Vagina (tissue), 2 donors: ENCODE results near the gene HRH1. TPM values are rescaled to one million over a fixed set of nuclear protein-coding genes. Genes with fewer than 3 reads are reported as not detected.

Experiments used
- DNase-seq, 2 donors: peaks; one replicate each; pipeline ENCODE4 v3.0.0-alpha.2; 2017; ENCODE audit errors: extremely low spot score in 2 of 2
- H3K27ac ChIP-seq: fragments of 200-600 bp; sonication (generic); one replicate; pipeline ENCODE4 v1.5.1; 2019
- H3K27me3 ChIP-seq: fragments of 200-600 bp; sonication (generic); one replicate; pipeline ENCODE4 v1.5.1; 2019
- H3K36me3 ChIP-seq, 2 donors: fragments of 200-600 bp; sonication (generic); one replicate each; pipeline ENCODE4 v1.5.1; 2017 to 2019
- H3K4me1 ChIP-seq: fragments of 200-600 bp; sonication (generic); one replicate; pipeline ENCODE4 v1.5.1; 2019
- H3K4me3 ChIP-seq, 2 donors: fragments of 200-600 bp; sonication (generic); 1 replicate in 1 of 2; 2 replicates in 1 of 2; pipeline ENCODE4 v1.5.1; 2016 to 2019
- H3K9me3 ChIP-seq: fragments of 200-600 bp; sonication (generic); one replicate; pipeline ENCODE4 v1.5.1; 2019
- POLR2A ChIP-seq, 2 donors: fragments of 450-650 bp; IDR thresholded peaks; one replicate each; pipeline ENCODE4 v1.6.1; 2017; ENCODE audit warnings: antibody characterized with exemption in 2 of 2, mild to moderate bottlenecking in 2 of 2, moderate library complexity in 2 of 2
- POLR2AphosphoS5 ChIP-seq, 2 donors: sonication (generic); formaldehyde crosslinking; IDR thresholded peaks; one replicate each; pipeline ENCODE4 v1.9.0; 2017; ENCODE audit warnings: antibody characterized with exemption in 2 of 2, mild to moderate bottlenecking in 2 of 2, low read depth in 1 of 2; ENCODE audit not compliant: insufficient read depth in 1 of 2
- intact Hi-C: fragments of 100-400 bp; cut with DNase I; formaldehyde crosslinking; loops from one replicate; pipeline ENCODE4 v1.15.1; 2023
- small RNA-seq: library from RNA; depleted of rRNA; stranded (forward); fragments of <200 nt; gene quantifications from one replicate; pipeline ENCODE3, GENCODE V24; 2016
- total RNA-seq: library from RNA; depleted of rRNA; stranded (reverse); fragments of >200 nt; gene quantifications from one replicate; pipeline ENCODE4 v1.2.3, GENCODE V29; 2016
- TF ChIP-seq, protein P1 (sequence below), 3 experiments: fragments of 450-650 bp in 2 of 3; fragments of 200-600 bp in 1 of 3; sonication (generic) in 1 of 3; IDR thresholded peaks; one replicate each; pipeline ENCODE4 v1.5.1; 2017 to 2019; ENCODE audit warnings: antibody characterized with exemption in 3 of 3, mild to moderate bottlenecking in 2 of 3, moderate library complexity in 2 of 3

HRH1 gene
- total RNA-seq, 1 donor from 2014 or later, result 9.3 TPM

GRCh38 chr3:11307830-11308432, 153.6 kb downstream of the HRH1 start:
- Histone ChIP-seq H3K27ac (peak overlapping the region; percentile 33), H3K36me3 (peaks cover 0 to 38% of the 10 kb centered on the region in 2 donors), H3K27me3 (no peaks in the 10 kb centered on the region), H3K4me3 (no peak overlapping the region), H3K9me3 (no peaks in the 10 kb centered on the region), H3K4me1 (no peaks in the 10 kb centered on the region)
- intact Hi-C loops, result no loop called here
- TF ChIP-seq POLR2A (IDR thresholded peaks at IDR 0.05) (no peak), POLR2AphosphoS5 (IDR thresholded peaks at IDR 0.05; ENCODE audit: insufficient read depth in 1 of 2, low read depth in 1 of 2) (no peak)
- TF ChIP-seq, protein P1, sequence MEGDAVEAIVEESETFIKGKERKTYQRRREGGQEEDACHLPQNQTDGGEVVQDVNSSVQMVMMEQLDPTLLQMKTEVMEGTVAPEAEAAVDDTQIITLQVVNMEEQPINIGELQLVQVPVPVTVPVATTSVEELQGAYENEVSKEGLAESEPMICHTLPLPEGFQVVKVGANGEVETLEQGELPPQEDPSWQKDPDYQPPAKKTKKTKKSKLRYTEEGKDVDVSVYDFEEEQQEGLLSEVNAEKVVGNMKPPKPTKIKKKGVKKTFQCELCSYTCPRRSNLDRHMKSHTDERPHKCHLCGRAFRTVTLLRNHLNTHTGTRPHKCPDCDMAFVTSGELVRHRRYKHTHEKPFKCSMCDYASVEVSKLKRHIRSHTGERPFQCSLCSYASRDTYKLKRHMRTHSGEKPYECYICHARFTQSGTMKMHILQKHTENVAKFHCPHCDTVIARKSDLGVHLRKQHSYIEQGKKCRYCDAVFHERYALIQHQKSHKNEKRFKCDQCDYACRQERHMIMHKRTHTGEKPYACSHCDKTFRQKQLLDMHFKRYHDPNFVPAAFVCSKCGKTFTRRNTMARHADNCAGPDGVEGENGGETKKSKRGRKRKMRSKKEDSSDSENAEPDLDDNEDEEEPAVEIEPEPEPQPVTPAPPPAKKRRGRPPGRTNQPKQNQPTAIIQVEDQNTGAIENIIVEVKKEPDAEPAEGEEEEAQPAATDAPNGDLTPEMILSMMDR (IDR thresholded peaks at IDR 0.05), result no peak
- DNase-seq, result no peak

- no peak for DNase-seq
- TF ChIP-seq POLR2AphosphoS5 (IDR thresholded peaks at IDR 0.05; ENCODE audit: insufficient read depth in 1 of 2, low read depth in 1 of 2) (no peak), POLR2A (IDR thresholded peaks at IDR 0.05) (no peak)
- TF ChIP-seq, protein P1 (IDR thresholded peaks at IDR 0.05), result no peak
- Histone ChIP-seq H3K9me3 (no peaks in the 10 kb centered on the region), H3K4me3 (no peak overlapping the region), H3K27me3 (no peaks in the 10 kb centered on the region), H3K27ac (no peak overlapping the region), H3K36me3 (peaks cover 0 to 48% of the 10 kb centered on the region in 2 donors), H3K4me1 (no peaks in the 10 kb centered on the region)
- intact Hi-C loops, result no loop called here
Observed at GRCh38 chr3:11310258-11310657, 156.0 kb downstream of the HRH1 start.

DNA sequence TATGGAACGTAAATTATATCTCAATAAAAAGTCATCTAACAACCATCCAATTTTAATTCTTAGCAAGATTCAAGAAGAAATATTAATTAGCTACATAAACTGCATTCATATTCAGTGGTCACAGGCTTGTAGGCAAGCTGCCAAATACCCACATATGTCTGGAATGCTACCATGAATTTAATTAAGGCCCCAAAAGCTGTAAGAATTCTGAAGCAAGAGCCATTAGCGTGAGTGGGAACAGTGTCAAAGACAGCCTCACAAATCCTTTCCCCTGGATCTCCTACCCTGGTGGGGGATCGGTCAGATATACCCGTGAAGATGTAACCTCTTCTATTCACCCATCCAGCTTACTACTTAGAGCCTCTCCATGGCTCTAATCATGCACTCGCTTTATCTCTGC, 157.9 kb downstream of the HRH1 start:
- H3K36me3 ChIP-seq, result peaks cover 0 to 56% of the 10 kb centered on the region in 2 donors
- H3K4me1 ChIP-seq, result no peaks in the 10 kb centered on the region
- intact Hi-C loops, result no loop called here
- no peak for TF ChIP-seq POLR2A (IDR thresholded peaks at IDR 0.05)
- TF ChIP-seq POLR2AphosphoS5 (IDR thresholded peaks at IDR 0.05; ENCODE audit: insufficient read depth in 1 of 2, low read depth in 1 of 2), result no peak
- TF ChIP-seq, protein P1 (IDR thresholded peaks at IDR 0.05), result no peak
- H3K4me3 ChIP-seq, result no peak overlapping the region
- no peak for DNase-seq
- no peaks in the 10 kb centered on the region for H3K9me3 ChIP-seq
- no peak overlapping the region for H3K27ac ChIP-seq
- H3K27me3 ChIP-seq, result no peaks in the 10 kb centered on the region

Small RNA genes lying within 50 kb of the gene (small RNA-seq; reads per million reads assigned to genes)
- not detected for gene AC083855.1

Other genes starting within 250 kb of the HRH1 start
- gene SLC6A1, start 161.7 kb upstream of the HRH1 start, total RNA-seq, result 2.0 TPM
- gene ATG7, start 117.9 kb downstream of the HRH1 start, total RNA-seq, result 55.0 TPM